H1 (cell line): ENCODE data around the gene RAD23A. TPM values are rescaled to one million over a fixed set of nuclear protein-coding genes. Genes with fewer than 3 reads are reported as not detected.

Experiments
- CTCF ChIA-PET: fragments of 300-600 bp; sonication (Branson Sonifier 250); formaldehyde crosslinking; loops from one replicate; lab custom pipeline; 2021; ENCODE audit not compliant: partially characterized antibody; lab: Charles Lee
- POLR2A ChIA-PET: fragments of 300-600 bp; sonication (Branson Sonifier 250); formaldehyde crosslinking; loops from one replicate; lab custom pipeline; 2021; ENCODE audit warnings: inconsistent platforms; ENCODE audit not compliant: partially characterized antibody; lab: Charles Lee
- DNase-seq, 2 experiments: peaks; one replicate each; pipeline versions ENCODE4 v3.0.0 to v3.0.0-alpha.2; 2010 to 2022; ENCODE audit warnings: low spot score in 2 of 2, low read depth in 1 of 2, mixed read lengths in 1 of 2
- FAIRE-seq: peaks from 2 replicates; lab custom pipeline; 2011; peaks lifted over from hg19 to GRCh38; lab: Jason Lieb, UNC
- H2AFZ ChIP-seq: 2 replicates; pipeline ENCODE4 v1.8.1; 2012; ENCODE audit warnings: low read length, inconsistent platforms
- H2AK5ac ChIP-seq: 2 replicates; pipeline ENCODE4 v1.6.1; 2013; ENCODE audit warnings: low read depth, low read length
- H2BK120ac ChIP-seq: replicated peaks from 2 replicates; pipeline ENCODE3; 2013; ENCODE audit warnings: low read depth, low read length, inconsistent platforms
- H2BK12ac ChIP-seq: 2 replicates; pipeline ENCODE4 v1.6.1; 2013; ENCODE audit warnings: low read depth, low read length
- H2BK15ac ChIP-seq: 2 replicates; pipeline ENCODE4 v1.6.1; 2013; ENCODE audit warnings: low read length
- H2BK20ac ChIP-seq: 2 replicates; pipeline ENCODE4 v1.6.1; 2013; ENCODE audit warnings: low read length
- H2BK5ac ChIP-seq: 2 replicates; pipeline ENCODE4 v1.6.1; 2013; ENCODE audit warnings: low read depth, low read length
- H3K14ac ChIP-seq: 2 replicates; pipeline ENCODE4 v1.6.1; 2013; ENCODE audit warnings: inconsistent platforms; ENCODE audit not compliant: insufficient read length
- H3K18ac ChIP-seq: 2 replicates; pipeline ENCODE4 v1.6.1; 2013; ENCODE audit warnings: low read length; ENCODE audit errors: extremely low read depth
- H3K23ac ChIP-seq: 2 replicates; pipeline ENCODE4 v1.6.1; 2013; ENCODE audit warnings: inconsistent platforms; ENCODE audit not compliant: insufficient read length
- H3K23me2 ChIP-seq: 2 replicates; pipeline ENCODE4 v1.6.1; 2013; ENCODE audit warnings: low read depth, low read length
- H3K27ac ChIP-seq: 2 replicates; pipeline ENCODE4 v1.6.1; 2011; ENCODE audit warnings: low read depth, low read length, inconsistent platforms
- H3K27me3 ChIP-seq, 4 experiments: replicated peaks in 1 of 4; 1 replicate in 1 of 4; 2 replicates in 3 of 4; pipeline versions ENCODE4 v1.6.1 to v1.8.1; 2011 to 2013; ENCODE audit warnings: low read length in 3 of 4, mild to moderate bottlenecking in 3 of 4, inconsistent platforms in 2 of 4, mixed read lengths in 2 of 4, moderate library complexity in 1 of 4; ENCODE audit not compliant: control insufficient read depth in 3 of 4, insufficient read depth in 3 of 4; ENCODE audit errors: extremely low read depth in 1 of 4
- H3K36me3 ChIP-seq, 4 experiments: 2 replicates each; pipeline versions ENCODE4 v1.6.1 to v1.8.1; 2011 to 2013; ENCODE audit warnings: mild to moderate bottlenecking in 4 of 4, low read length in 3 of 4, moderate library complexity in 2 of 4, control low read depth in 1 of 4, inconsistent platforms in 1 of 4; ENCODE audit not compliant: insufficient read depth in 4 of 4, control insufficient read depth in 2 of 4
- H3K4ac ChIP-seq: replicated peaks from 2 replicates; pipeline ENCODE3; 2013; ENCODE audit warnings: low read length, low read depth, mixed read lengths, inconsistent platforms; ENCODE audit not compliant: insufficient read length
- H3K4me1 ChIP-seq, 4 experiments: replicated peaks in 1 of 4; 1 replicate in 1 of 4; 2 replicates in 3 of 4; pipeline versions ENCODE4 v1.6.1 to v1.8.1; 2011 to 2013; ENCODE audit warnings: low read length in 3 of 4, inconsistent platforms in 2 of 4, mixed read lengths in 1 of 4; ENCODE audit not compliant: insufficient read depth in 4 of 4, control insufficient read depth in 3 of 4
- H3K4me2 ChIP-seq, 2 experiments: 2 replicates each; pipeline versions ENCODE4 v1.6.1 to v1.8.1; 2011 to 2013; ENCODE audit warnings: low read depth in 2 of 2, low read length in 2 of 2, control low read depth in 1 of 2, inconsistent platforms in 1 of 2, mild to moderate bottlenecking in 1 of 2; ENCODE audit not compliant: insufficient read depth in 1 of 2
- H3K4me3 ChIP-seq, 4 experiments: fragments of 200-600, 300-600 bp in 1 of 4; sonication (generic), shearing (Covaris generic), sonication (Bioruptor Twin) in 1 of 4; 2 replicates each; pipeline versions ENCODE4 v1.5.1 to v1.8.1; 2011 to 2016; ENCODE audit warnings: low read length in 4 of 4, low read depth in 3 of 4, control low read depth in 2 of 4, inconsistent platforms in 2 of 4, mild to moderate bottlenecking in 2 of 4, mixed read lengths in 1 of 4, moderate library complexity in 1 of 4; ENCODE audit not compliant: insufficient read depth in 2 of 4; ENCODE audit errors: extremely low read depth in 1 of 4
- H3K56ac ChIP-seq: replicated peaks from 2 replicates; pipeline ENCODE3; 2013; ENCODE audit warnings: low read depth, mild to moderate bottlenecking, mixed read lengths, low read length, inconsistent platforms; ENCODE audit not compliant: insufficient read length
- H3K79me1 ChIP-seq: 2 replicates; pipeline ENCODE4 v1.6.1; 2013; ENCODE audit warnings: low read depth, low read length, control low read depth
- H3K79me2 ChIP-seq, 2 experiments: 2 replicates each; pipeline versions ENCODE4 v1.6.1 to v1.8.1; 2012 to 2013; ENCODE audit warnings: low read length in 2 of 2, mild to moderate bottlenecking in 2 of 2, inconsistent platforms in 1 of 2; ENCODE audit not compliant: insufficient read depth in 2 of 2, control insufficient read depth in 1 of 2
- H3K9ac ChIP-seq, 4 experiments: replicated peaks in 1 of 4; 1 replicate in 1 of 4; 2 replicates in 3 of 4; pipeline versions ENCODE4 v1.6.1 to v1.8.1; 2011 to 2013; ENCODE audit warnings: low read depth in 3 of 4, low read length in 3 of 4, control low read depth in 2 of 4, mild to moderate bottlenecking in 2 of 4, moderate library complexity in 2 of 4, inconsistent platforms in 1 of 4; ENCODE audit errors: extremely low read depth in 1 of 4
- H3K9me3 ChIP-seq, 2 experiments: 2 replicates each; pipeline versions ENCODE4 v1.6.1 to v1.8.1; 2012 to 2013; ENCODE audit warnings: mild to moderate bottlenecking in 2 of 2, moderate library complexity in 2 of 2, control low read depth in 1 of 2, inconsistent platforms in 1 of 2, low read depth in 1 of 2, low read length in 1 of 2, mixed read lengths in 1 of 2; ENCODE audit not compliant: insufficient read depth in 2 of 2
- H4K20me1 ChIP-seq, 2 experiments: replicated peaks in 1 of 2; 2 replicates each; pipeline versions ENCODE3 to v1.8.1; 2011 to 2013; ENCODE audit warnings: inconsistent platforms in 2 of 2, low read length in 2 of 2, mild to moderate bottlenecking in 1 of 2; ENCODE audit not compliant: insufficient read depth in 2 of 2, control insufficient read depth in 1 of 2
- H4K5ac ChIP-seq: 2 replicates; pipeline ENCODE4 v1.6.1; 2013; ENCODE audit warnings: low read length, low read depth, mixed read lengths, inconsistent platforms; ENCODE audit not compliant: insufficient read length
- H4K8ac ChIP-seq: 2 replicates; pipeline ENCODE4 v1.8.0; 2013; ENCODE audit warnings: mild to moderate bottlenecking, moderate library complexity, low read length, inconsistent platforms; ENCODE audit not compliant: insufficient read depth; ENCODE audit errors: extremely low read depth
- H4K91ac ChIP-seq: replicated peaks from 2 replicates; pipeline ENCODE3; 2013; ENCODE audit warnings: low read length, mixed read lengths, inconsistent platforms; ENCODE audit not compliant: insufficient read length
- BACH1 ChIP-seq: IDR thresholded peaks from 2 replicates; pipeline ENCODE4 v1.6.1; 2012; ENCODE audit warnings: low read length, improper control_type of control experiment
- BCL11A ChIP-seq, 2 experiments: IDR thresholded peaks; one replicate each; pipeline ENCODE4 v1.6.1; 2011; ENCODE audit warnings: low read depth in 2 of 2, low read length in 2 of 2, mild to moderate bottlenecking in 2 of 2
- EZH2 ChIP-seq: fragments of 200-600 bp; sonication (generic); IDR thresholded peaks from 2 replicates; pipeline ENCODE4 v1.7.1; 2012; ENCODE audit warnings: low read depth, mild to moderate bottlenecking, moderate library complexity, low read length, inconsistent platforms; ENCODE audit not compliant: severe bottlenecking
- HDAC2 ChIP-seq, 2 experiments: fragments of 300-600 bp in 1 of 2; sonication (generic) in 1 of 2; IDR thresholded peaks; 2 replicates each; pipeline ENCODE4 v1.6.1; 2011 to 2012; ENCODE audit warnings: low read depth in 2 of 2, low read length in 2 of 2, mild to moderate bottlenecking in 2 of 2, moderate library complexity in 2 of 2, borderline replicate concordance in 1 of 2, inconsistent platforms in 1 of 2
- KDM4A ChIP-seq: IDR thresholded peaks from one replicate; pipeline ENCODE4 v1.7.1; 2012; ENCODE audit warnings: low read depth, mild to moderate bottlenecking, moderate library complexity, low read length, inconsistent platforms; ENCODE audit not compliant: severe bottlenecking
- POLR2AphosphoS5 ChIP-seq: IDR thresholded peaks from 2 replicates; pipeline ENCODE4 v1.6.1; 2011; ENCODE audit warnings: low read depth, low read length
- RNF2 ChIP-seq: fragments of 200-900, 300-1000 bp; sonication (generic); IDR thresholded peaks from 2 replicates; pipeline ENCODE4 v1.7.1; 2016; ENCODE audit warnings: borderline replicate concordance, low read depth, mild to moderate bottlenecking, antibody characterized with exemption, low read length; ENCODE audit not compliant: poor library complexity, severe bottlenecking; ENCODE audit errors: missing control alignments
- WGBS, 2 experiments: shearing (Covaris generic) in 1 of 2; methylation state at CpG; one replicate each; pipeline versions ENCODE4 v1.1.6 to v1.1.7; 2013 to 2015; ENCODE audit warnings: low lambda C conversion rate in 2 of 2, mixed read lengths in 2 of 2, inconsistent platforms in 1 of 2, low coverage in 1 of 2, missing lambda C conversion rate in 1 of 2; ENCODE audit not compliant: insufficient replicate concordance in 2 of 2, insufficient coverage in 1 of 2, insufficient read length in 1 of 2; ENCODE audit errors: extremely low coverage in 1 of 2, missing lambda C conversion rate in 1 of 2; 5-methylcytosine and 5-hydroxymethylcytosine counted together
- polyA plus RNA-seq, 7 experiments: library from polyadenylated mRNA; depleted of rRNA in 3 of 7; stranded (reverse) in 5 of 7; unstranded in 2 of 7; fragments of >200 nt in 5 of 7; fragments of 200-250 nt in 2 of 7; gene quantifications; 1 replicate in 5 of 7; 2 replicates in 1 of 7; 4 replicates in 1 of 7; pipeline versions ENCODE4 v1.2.1 to v1.2.3, GENCODE V29; 2011 to 2013; ENCODE audit warnings: missing spikeins in 2 of 7, mixed read lengths in 2 of 7
- total RNA-seq: library from RNA; stranded (reverse); fragmentation: NEBNext Ultra II Directional; extraction: Animal tissue kit (Norgen Biotek cat#: 25700); gene quantifications from 2 replicates; pipeline ENCODE4 v1.2.1, GENCODE V29; 2021
- TF ChIP-seq, protein P1 (sequence below): IDR thresholded peaks from 2 replicates; pipeline ENCODE4 v1.6.1; 2011; ENCODE audit warnings: low read depth, mild to moderate bottlenecking, low read length; ENCODE audit not compliant: insufficient read depth

RAD23A gene
- total and polyA plus RNA-seq, 2 of the 8 experiments (the other 6 are each of a cell fraction or from before 2014, with no cell fraction given) = 40.0 to 76.1 TPM

- peak overlapping the region; percentile 88 for H3K4ac ChIP-seq
- no peak overlapping the region for H3K23ac ChIP-seq
- H2BK120ac ChIP-seq = peak overlapping the region; percentile 9
- ChIA-PET POLR2A (interaction anchor here (0.7 to 3.3 kb wide), 28 partner anchors 9 to 256 kb away, joined by 3 to 71 read pairs (median 5); partner anchors contain the start of genes DHPS, DNASE2, GADD45GIP1 and GCDH), CTCF (interaction anchor here (0.6 to 2.1 kb wide), 5 partner anchors 25 to 1424 kb away, joined by 3 to 9 read pairs (median 3); no protein-coding TSS in a partner anchor)
- peaks cover 9% of the 10 kb centered on the region for H3K79me1 ChIP-seq
- H3K4me3 ChIP-seq = peak overlapping the region; percentile 68 to 97 (median 93); a peak in 7 of 8 replicates
- peak overlapping the region; percentile 63 for H4K5ac ChIP-seq
- H3K27me3 ChIP-seq = no peaks in the 10 kb centered on the region
- no peak overlapping the region for H2AFZ ChIP-seq
- 22% methylated on average over 23 of the region's 23 CpGs; no CpG with 5 or more reads in 1 of the 2 experiments for WGBS, 2 experiments
- DNase-seq (peak in 1 of 2 experiments; percentile 77), FAIRE-seq (no peak)
- peak overlapping the region; percentile 92; the same call in 1 of the 2 replicates for H4K8ac ChIP-seq
- peaks cover 0 to 25% (median 14%) of the 10 kb centered on the region in 4 experiments; a peak in 6 of 7 replicates for H3K4me1 ChIP-seq
- peak overlapping the region in 3 of 4 experiments; percentile 14 to 29 (median 27); a peak in 4 of 7 replicates for H3K9ac ChIP-seq
- peaks cover 23 to 38% of the 10 kb centered on the region in 2 experiments for H3K79me2 ChIP-seq
- H3K9me3 ChIP-seq = no peaks in the 10 kb centered on the region
- H3K23me2 ChIP-seq = peaks cover 18% of the 10 kb centered on the region; the same call in 1 of the 2 replicates
- peak overlapping the region; percentile 86 for H4K91ac ChIP-seq
- peak overlapping the region; percentile 63 for H3K56ac ChIP-seq
- no peak overlapping the region for H3K14ac ChIP-seq
- H2BK20ac ChIP-seq = 0 out of 2 replicates have a peak overlapping the region, but pooled peaks have one; percentile 61
- peaks cover 12 to 32% (median 24%) of the 10 kb centered on the region in 4 experiments for H3K36me3 ChIP-seq
- H3K27ac ChIP-seq = peak overlapping the region; percentile 29; the same call in 1 of the 2 replicates
- H2BK12ac ChIP-seq = peak overlapping the region; percentile 89; the same call in 1 of the 2 replicates
- H3K4me2 ChIP-seq = peak overlapping the region; percentile 87 to 90
- H2BK5ac ChIP-seq = peak overlapping the region; percentile 78
- H2AK5ac ChIP-seq = no peak overlapping the region
- H3K18ac ChIP-seq = peak overlapping the region; percentile 90
- peak overlapping the region; percentile 95; the same call in 1 of the 2 replicates for H2BK15ac ChIP-seq
- H4K20me1 ChIP-seq = peaks cover 9 to 20% of the 10 kb centered on the region in 2 experiments
- TF ChIP-seq BCL11A (IDR thresholded peaks at IDR 0.05; ENCODE audit: low read depth in 2 of 2, low read length in 2 of 2) = no peak
- no peak for TF ChIP-seq EZH2
- peak in 1 of 2 experiments; percentile 54; a peak in 1 of 4 replicates for TF ChIP-seq HDAC2 (IDR thresholded peaks at IDR 0.05; ENCODE audit: borderline replicate concordance in 1 of 2, low read depth in 2 of 2, low read length in 2 of 2)
- no peak for TF ChIP-seq POLR2AphosphoS5
- TF ChIP-seq BACH1 = no peak
- no peak for TF ChIP-seq RNF2
- TF ChIP-seq KDM4A = peak; percentile 22
- TF ChIP-seq, protein P1, sequence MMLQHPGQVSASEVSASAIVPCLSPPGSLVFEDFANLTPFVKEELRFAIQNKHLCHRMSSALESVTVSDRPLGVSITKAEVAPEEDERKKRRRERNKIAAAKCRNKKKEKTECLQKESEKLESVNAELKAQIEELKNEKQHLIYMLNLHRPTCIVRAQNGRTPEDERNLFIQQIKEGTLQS = peak; percentile 44
Observed at GRCh38 chr19:12937093-12937926, 8.4 kb upstream of the RAD23A start.
